Activated naive CD4-positive, alpha-beta T cell treated with anti-CD3 and anti-CD28 coated beads, Interleukin-2, amount 10 ng/mL, durations not matched to agents 5 hours and 36 hours (primary cell): ENCODE data around the gene GFER. TPM values are rescaled to one million over a fixed set of nuclear protein-coding genes. Genes with fewer than 3 reads are reported as not detected.

Experiments used
- total RNA-seq, 2 experiments: library from RNA; stranded (reverse); gene quantifications; one replicate each; pipeline ENCODE4 v1.2.3, GENCODE V29; 2021

GFER gene
- 10 to 100 TPM; 26.6 to 27.3 TPM for total RNA-seq

DNA sequence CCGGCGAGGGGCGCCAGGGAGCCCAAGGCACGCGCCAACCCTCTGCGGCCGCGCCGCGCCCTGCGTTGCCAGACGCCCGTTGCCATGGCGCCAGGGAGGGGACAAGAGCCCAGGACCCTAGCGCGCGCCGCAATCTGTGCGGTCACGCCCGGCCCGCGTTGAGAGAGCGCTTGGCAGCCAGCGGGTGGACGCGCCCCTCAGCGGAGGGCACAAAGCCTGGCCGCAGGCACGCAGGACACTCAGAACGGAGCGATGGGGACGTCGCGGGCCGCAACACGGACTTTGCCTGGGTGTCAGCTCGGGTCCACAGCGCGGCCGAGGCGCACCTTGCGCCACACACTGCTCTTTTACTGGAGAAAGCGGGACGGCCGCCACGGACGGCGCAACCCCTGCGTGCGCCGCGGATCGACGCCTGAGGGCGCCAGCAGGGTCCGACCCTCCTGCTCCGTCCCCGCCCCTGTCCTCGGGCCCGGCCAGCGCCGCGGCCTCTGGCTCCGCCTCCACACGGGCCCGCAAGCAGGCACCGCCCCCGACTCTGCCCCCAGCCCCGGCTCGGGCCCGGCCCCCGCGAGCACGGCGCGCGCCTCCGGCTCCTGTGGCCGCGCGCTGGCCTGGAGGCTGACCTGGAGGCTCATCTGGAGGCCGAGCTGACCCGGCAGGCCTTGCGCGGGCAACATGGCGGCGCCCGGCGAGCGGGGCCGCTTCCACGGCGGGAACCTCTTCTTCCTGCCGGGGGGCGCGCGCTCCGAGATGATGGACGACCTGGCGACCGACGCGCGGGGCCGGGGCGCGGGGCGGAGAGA, at the start of gene GFER:
TSS of gene GFER (plus strand) at position 650 of the 803 bp plus-strand sequence. CDS start at position 676, 26 bp downstream.

DNA sequence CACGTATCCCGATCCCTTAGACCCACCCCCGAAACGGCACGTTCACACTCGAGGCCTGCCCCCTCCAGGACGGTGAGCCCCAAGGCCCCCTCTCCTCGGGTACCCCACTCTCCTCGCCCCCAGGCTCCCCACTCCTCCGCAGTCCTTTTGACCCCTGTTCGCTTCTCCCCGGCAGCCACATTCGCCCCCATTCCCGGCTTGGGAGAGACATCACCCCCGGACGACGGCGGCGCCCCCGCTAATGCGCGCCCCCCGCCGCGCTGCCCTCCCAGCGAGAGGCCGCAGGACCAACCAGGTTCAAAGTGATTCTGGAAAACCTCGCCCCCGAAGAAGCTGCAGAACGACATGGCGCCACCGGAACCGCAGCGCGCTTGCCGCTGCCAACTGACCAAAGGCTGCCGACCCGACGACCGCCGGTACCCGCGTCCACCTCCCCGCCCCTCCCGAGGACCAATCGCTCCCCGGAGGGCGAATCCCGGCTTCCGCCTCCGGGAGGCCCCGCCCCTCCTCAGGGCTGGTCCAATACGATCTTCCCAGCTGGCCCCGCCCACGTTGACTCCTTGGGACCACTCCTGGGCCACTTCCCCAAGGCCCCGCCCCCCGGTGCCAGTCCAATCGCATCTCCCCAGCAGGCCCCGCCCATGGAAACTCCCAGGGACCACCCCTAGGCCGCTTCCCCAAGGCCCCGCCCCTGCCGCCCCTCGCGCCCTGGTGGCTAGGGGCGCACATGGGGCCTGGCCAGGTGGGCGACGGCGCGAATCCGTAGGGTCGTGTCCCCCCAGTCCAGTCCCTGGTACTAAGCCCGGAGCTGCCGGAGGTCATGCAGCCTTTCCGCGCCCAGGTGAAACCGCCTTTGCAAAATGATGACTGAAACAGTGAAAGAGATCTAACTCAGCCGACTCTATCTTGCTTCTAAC, 40.9 kb upstream of the GFER start, which contains the start of gene MSRB1:
TSS of gene MSRB1 (minus strand) at position 390 of the 917 bp plus-strand sequence. CDS start at position 347, 43 bp downstream.

DNA sequence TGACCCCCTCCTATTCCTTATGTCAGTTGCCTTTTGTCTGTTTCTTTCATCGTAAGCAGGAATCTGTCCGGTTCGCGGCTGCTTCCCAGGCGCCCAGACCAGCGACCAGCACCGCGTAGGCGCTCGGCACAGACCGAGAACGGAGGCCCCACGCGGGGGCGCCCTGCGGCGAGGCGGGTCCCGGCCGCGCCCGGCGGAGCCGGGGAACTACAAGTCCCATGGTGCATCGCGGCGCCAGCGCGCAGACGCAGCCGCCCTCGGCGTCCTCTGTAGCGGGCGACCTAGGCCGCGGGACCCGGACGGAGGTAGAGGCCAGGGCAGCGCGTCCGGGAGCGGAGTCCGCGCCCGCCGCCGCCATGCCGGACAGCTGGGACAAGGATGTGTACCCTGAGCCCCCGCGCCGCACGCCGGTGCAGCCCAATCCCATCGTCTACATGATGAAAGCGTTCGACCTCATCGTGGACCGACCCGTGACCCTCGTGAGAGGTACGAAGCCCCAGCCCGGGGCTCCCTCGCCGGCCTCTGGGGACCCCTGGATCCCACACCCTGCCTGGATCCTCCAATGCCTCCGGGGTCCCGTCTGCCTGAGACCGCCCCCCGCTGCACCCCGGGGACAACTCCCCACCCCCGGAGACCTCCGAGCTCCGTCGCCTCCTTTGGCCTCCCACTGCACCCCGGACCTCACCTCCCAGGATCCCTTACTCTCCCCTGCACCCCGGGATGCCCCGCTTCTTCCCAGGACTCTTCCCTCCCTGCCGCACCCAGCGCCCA, 24.5 kb upstream of the GFER start, which contains the start of gene NDUFB10:
TSS of gene NDUFB10 (plus strand) at position 270 of the 771 bp plus-strand sequence. CDS start at position 357, 87 bp downstream.

DNA sequence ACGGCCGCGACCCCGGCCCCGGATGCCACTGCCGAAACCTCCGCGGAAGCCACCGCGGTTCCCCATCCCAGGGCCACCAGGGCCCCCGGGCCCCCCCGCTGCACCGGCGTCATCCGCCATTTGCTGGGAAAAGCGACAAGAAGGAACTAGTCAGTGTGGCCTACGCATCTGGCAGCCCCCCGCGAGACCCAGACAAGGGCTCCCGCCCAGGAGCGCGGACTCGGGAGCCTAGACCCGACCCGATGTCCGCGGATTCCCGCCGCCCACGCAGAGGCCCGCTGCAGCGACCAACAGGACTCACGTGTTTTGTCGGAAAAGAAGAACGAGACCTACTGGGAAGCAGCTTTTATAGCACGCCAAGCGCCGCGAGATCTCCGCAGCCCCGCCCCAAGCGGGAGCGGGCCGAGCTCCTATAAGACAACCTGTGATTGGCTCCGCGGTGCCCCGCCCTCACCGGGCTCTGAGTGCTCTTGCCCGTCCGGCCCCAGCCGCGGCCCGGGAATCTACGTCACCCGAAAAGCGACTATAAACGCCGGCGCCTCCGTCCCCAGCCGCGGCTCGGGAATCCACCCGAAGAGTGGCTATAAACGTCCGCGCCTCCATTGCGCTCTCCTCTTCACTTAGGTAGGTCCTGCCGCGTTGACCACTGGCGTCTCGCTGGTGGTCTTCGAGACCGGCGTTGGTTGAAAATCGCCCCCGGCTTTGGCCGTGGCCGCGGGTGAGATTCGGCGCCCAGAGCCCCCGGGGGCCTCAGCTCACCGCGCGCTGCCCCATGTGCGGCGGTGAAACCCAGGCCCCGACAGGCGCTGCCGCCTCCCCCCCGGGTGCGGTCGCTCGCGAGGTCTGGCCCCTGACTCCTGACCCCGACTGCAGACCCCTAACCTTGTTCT, 19.2 kb upstream of the GFER start, which contains the start of gene RPS2:
TSS of gene RPS2 (minus strand) at position 321 of the 890 bp plus-strand sequence. CDS start at position 120, 201 bp downstream.

DNA sequence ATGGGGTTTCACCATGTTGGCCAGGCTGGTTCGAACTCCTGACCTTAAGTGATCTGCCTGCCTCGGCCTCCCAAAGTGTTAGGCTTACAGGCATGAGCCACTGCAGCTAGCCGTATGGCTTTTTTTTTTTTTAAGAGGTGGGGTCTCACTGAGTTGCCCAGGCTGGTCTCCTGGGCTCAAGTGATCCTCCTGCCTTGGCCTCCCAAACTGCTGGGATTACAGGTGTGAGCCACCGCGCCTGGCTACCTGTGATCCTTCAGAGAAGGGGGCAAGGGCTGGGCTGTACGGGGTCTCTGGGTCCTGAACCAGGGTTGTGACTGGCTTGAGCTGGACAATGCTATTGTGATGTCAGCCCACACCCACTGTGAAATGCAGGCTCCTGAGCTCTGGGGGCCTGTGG, 17.5 kb upstream of the GFER start, which contains the start of gene RNF151:
TSS of gene RNF151 (plus strand) at position 397 of the 400 bp plus-strand sequence. CDS start 26 bp downstream, outside the sequence.

DNA sequence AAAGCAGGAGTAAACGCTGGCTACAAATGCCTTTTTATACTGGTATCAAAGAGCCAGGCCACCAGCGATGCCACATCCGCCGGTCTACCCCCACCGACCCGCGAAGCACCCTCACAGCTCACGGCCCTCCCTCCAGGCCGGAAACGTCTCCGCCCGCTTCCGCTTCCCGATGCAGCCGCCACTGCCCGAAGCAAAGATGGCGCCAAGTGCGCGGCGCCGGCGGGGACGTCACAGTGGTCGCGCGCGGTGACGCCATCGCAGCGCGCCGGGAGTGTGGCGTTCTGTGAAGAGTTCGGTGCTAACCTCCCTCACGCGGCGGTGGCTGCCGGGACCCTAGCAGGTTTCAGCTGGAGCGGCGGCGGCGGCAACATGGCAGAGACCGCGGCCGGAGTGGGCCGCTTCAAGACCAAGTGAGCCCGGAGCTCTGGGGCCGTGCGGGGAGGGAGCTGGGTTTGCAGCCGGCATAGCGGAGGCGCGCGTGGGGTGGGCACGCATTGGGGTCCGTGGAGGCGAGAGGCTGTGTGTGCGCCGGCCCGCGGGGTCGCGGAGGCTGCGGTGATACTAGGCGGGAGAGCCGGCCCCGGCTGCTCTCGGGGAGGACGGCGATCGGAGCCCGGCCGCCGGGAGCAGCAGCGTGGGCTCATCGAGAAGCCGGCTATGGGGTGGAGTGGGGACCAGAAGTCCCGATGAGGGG, 12.1 kb upstream of the GFER start, which contains the start of gene TBL3:
TSS of gene TBL3 (plus strand) at position 258 of the 694 bp plus-strand sequence. CDS start at position 370, 112 bp downstream.

DNA sequence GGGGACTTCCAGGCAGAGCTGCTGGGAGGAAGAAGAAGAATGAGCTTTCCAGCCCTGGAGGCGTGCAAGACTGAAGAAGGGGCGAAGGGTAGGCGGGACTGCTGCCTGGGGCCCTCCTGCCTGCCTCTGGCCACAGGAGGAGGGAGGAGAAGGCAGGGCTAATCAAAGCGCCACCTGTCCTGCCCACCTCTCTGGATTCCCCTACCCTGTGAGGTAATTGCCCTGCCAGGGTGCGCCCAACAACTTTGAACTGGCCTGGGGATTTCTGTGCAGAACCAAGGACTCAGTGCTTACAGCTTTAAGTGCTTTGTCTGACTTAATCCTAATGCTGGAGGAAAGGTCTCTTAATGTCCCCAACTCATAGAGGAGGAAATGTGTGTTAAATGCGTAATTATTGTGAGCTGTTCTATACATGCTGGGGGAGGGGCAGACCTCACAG, 2.6 kb upstream of the GFER start, which contains the start of gene NOXO1:
TSS of gene NOXO1 (minus strand) at position 72 of the 439 bp plus-strand sequence. CDS start 290 bp downstream, outside the sequence.

DNA sequence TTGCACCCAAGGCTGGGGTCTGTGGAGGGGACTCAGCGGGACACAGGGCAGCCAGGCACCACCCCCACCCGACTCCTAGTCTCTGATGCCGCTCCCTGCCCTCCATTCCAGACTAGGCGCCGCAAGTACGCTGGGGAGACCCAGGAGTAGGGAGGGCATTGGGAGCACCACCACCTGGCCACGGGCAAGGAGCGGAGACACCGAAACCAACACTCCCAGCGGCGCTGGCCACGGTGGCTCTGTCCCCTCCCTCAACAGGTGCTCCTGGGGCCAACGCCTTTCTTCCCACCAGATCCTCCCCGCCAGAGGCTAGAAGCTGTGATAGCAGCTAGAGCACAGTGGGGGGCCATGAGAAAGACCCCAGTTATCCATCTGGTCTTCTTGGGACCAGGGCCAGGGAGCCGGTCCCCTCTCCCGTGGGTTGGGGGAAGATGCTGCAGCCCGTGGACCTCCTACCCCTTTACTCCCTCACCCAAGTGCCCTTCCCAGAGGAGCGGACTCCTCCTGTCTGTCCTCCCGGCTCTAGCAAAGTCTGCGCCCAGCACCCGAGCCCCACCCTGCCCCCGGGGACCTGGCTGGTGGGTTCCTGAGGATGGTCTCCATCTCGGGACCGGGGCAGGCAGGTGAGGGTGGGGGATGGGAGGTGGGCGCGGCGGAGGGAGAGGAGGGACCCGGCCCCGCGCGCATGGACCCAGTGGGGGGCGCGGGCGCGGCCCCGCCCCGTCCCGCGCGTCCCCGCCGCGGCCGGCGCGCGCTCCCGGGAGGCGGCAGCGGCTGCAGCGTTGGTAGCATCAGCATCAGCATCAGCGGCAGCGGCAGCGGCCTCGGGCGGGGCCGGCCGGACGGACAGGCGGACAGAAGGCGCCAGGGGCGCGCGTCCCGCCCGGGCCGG, 5.5 kb downstream of the GFER start, which contains the start of gene SYNGR3:
TSS of gene SYNGR3 (plus strand) at position 762 of the 892 bp plus-strand sequence. CDS start 133 bp downstream, outside the sequence.

DNA sequence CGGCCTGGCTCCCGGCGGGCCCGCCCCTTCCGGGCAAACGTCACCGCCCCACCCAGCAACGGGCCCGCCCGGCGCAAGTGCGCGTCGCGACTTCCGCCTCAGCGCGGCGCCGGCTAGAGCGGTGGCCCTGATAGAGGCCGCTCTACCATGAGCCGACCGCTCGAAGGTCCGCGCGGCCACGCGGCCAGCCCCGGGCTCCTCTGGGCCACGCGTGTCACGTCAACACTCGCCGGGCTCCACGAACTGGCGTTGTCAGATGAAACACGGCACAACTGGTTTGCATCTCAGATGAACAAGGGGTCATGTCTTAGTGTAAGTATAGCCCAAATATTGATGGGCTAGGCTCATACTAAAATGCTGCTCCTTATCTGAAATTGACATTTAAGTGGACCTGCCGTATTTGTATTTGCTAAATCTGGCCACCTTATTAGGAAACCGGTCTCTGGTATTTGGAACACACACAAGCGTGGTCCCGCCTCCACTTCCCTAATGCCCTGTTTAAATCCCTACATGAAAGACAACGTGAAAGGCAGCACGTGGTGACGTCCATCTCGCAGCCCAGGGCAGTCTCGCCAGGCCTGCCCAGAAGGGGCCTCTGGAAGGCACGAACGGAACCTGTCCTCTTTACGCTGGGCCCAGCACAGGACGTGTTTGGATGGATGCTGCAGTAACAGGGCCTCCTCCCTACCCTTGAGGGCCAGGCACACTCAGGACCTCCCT, 26.0 kb downstream of the GFER start, which contains the start of gene ZNF598:
TSS of gene ZNF598 (minus strand) at position 31 of the 720 bp plus-strand sequence.

DNA sequence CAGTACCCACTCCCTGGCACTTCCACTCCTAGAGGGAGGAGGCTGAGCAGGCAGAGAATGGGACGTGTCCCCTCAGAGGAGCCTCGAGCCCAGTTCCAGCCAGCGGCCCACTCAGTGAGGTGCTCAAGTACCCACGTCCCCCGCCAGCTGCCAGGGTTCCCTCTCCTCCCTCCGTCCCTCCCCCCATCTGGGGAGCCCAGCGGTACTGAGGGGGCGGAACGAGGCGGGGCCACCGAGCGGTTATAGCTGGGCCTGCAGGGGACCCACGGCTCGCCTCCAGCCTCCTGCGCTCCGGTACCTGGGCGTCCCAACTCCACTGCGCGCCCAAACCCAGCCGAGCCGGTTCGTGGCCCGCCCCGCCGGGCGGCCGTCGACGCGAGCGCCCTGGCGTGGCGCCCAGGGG, 35.5 kb downstream of the GFER start, which contains the start of gene NPW:
TSS of gene NPW (plus strand) at position 268 of the 403 bp plus-strand sequence.

DNA sequence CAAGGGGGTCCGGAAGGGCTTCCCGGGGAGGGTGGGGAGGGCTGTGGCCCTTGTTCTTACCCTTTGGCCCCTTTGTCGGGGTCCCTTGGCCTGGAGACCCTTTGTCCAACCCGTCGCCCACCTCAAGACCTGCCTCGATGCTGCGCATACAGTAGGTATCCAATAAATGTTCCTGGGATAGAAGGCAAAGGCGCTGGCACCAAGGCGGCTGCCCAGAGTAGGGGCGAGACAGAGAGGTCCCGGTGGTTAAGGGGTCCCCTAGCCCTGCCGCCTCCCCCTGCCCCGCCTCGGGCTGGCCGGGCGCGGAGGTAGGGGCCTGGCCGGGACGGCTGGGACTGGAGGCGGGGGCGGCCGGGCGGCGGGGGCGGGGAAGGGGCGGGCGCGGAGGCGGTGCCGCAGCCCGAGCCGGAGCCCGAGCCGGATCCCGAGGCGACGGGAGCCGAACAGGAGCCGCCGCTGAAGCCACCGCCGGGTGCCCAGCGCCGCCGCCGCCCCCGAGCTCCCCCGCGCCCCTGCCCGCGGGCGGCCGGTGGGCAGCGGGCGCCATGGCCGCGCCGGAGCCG, 42.5 kb downstream of the GFER start, which contains the start of gene NHERF2:
TSS of gene NHERF2 (plus strand) at position 442 of the 563 bp plus-strand sequence. CDS start at position 546, 104 bp downstream.

Other genes starting within 250 kb of the GFER start
- gene NME3, start 212.7 kb upstream of the GFER start, total RNA-seq, result 10 to 100 TPM; 43.1 to 45.1 TPM
- 10 to 100 TPM; 26.6 to 27.4 TPM for gene EME2, start 211.4 kb upstream of the GFER start, total RNA-seq
- 10 to 100 TPM; 88.3 to 89.4 TPM for gene MRPS34, start 211.1 kb upstream of the GFER start, total RNA-seq
- 10 to 100 TPM; 53.5 to 53.7 TPM for gene SPSB3, start 201.6 kb upstream of the GFER start, total RNA-seq
- gene NUBP2, start 201.2 kb upstream of the GFER start, total RNA-seq, result 10 to 100 TPM; 45.7 to 47.8 TPM
- gene IGFALS, start 190.5 kb upstream of the GFER start, total RNA-seq, result under 1 TPM in 1 of 2 experiments, not detected in 1; 0.15 TPM
- 10 to 100 TPM; 41.0 to 44.3 TPM for gene HAGH, start 157.4 kb upstream of the GFER start, total RNA-seq
- gene FAHD1, start 157.0 kb upstream of the GFER start, total RNA-seq, result 10 to 100 TPM; 11.3 to 11.5 TPM
- gene MEIOB, start 112.0 kb upstream of the GFER start, total RNA-seq, result not detected
- gene HS3ST6, start 65.8 kb upstream of the GFER start, total RNA-seq, result not detected
- gene MSRB1, start 41.0 kb upstream of the GFER start, total RNA-seq, result 10 to 100 TPM; 13.7 to 13.8 TPM
- gene RPL3L, start 29.5 kb upstream of the GFER start, total RNA-seq, result not detected
- gene NDUFB10, start 24.7 kb upstream of the GFER start, total RNA-seq, result 100 to 1,000 TPM; 110 to 120 TPM
- gene RPS2, start 19.4 kb upstream of the GFER start, total RNA-seq, result 1,000 to 10,000 TPM; 3,275 to 3,410 TPM
- not detected for gene RNF151, start 17.3 kb upstream of the GFER start, total RNA-seq
- gene TBL3, start 12.1 kb upstream of the GFER start, total RNA-seq, result 10 to 100 TPM; 24.4 to 27.4 TPM
- under 1 TPM; 0.40 to 0.77 TPM for gene NOXO1, start 2.7 kb upstream of the GFER start, total RNA-seq
- gene SYNGR3, start 5.8 kb downstream of the GFER start, total RNA-seq, result 1 to 10 TPM; 2.2 to 2.8 TPM
- 10 to 100 TPM; 51.5 to 52.2 TPM for gene ZNF598, start 25.6 kb downstream of the GFER start, total RNA-seq
- under 1 TPM; 0.24 to 0.48 TPM for gene NPW, start 35.6 kb downstream of the GFER start, total RNA-seq
- gene NHERF2, start 42.7 kb downstream of the GFER start, total RNA-seq, result 1 to 10 TPM; 2.8 to 3.2 TPM
- 10 to 100 TPM; 21.4 to 21.8 TPM for gene NTHL1, start 63.6 kb downstream of the GFER start, total RNA-seq
- gene TSC2, start 63.8 kb downstream of the GFER start, total RNA-seq, result 100 to 1,000 TPM; 106 to 109 TPM
- gene PKD1, start 151.7 kb downstream of the GFER start, total RNA-seq, result 10 to 100 TPM; 66.5 to 78.0 TPM
- gene RAB26, start 164.4 kb downstream of the GFER start, total RNA-seq, result under 1 TPM in 1 of 2 experiments, not detected in 1; 0.15 TPM
- 10 to 100 TPM; 57.4 to 58.9 TPM for gene TRAF7, start 171.6 kb downstream of the GFER start, total RNA-seq
- under 1 TPM; 0.28 to 0.39 TPM for gene CASKIN1, start 212.4 kb downstream of the GFER start, total RNA-seq
- gene MLST8, start 221.3 kb downstream of the GFER start, total RNA-seq, result 10 to 100 TPM; 30.6 to 34.2 TPM
- gene BRICD5, start 226.7 kb downstream of the GFER start, total RNA-seq, result 10 to 100 TPM; 11.9 to 12.7 TPM
- 10 to 100 TPM; 17.4 to 17.5 TPM for gene PGP, start 230.6 kb downstream of the GFER start, total RNA-seq
- gene E4F1, start 239.4 kb downstream of the GFER start, total RNA-seq, result 10 to 100 TPM; 30.1 to 31.5 TPM